Measurements from ENCODE around the gene UNC5B.

UNC5B gene

GRCh38 chr10:71239131-71239915 lies 27.0 kb downstream of the UNC5B start:
- DNase-seq, result no peak

GRCh38 chr10:71239946-71240795 lies 27.8 kb downstream of the UNC5B start:
- DNase-seq, result peak; percentile 63

GRCh38 chr10:71241114-71241829 lies 28.9 kb downstream of the UNC5B start:
- DNase-seq, result no peak

GRCh38 chr10:71241830-71242621 lies 29.7 kb downstream of the UNC5B start:
- DNase-seq, result no peak

- no peak for DNase-seq
Observed at GRCh38 chr10:71242622-71243009, 30.2 kb downstream of the UNC5B start.

DNA sequence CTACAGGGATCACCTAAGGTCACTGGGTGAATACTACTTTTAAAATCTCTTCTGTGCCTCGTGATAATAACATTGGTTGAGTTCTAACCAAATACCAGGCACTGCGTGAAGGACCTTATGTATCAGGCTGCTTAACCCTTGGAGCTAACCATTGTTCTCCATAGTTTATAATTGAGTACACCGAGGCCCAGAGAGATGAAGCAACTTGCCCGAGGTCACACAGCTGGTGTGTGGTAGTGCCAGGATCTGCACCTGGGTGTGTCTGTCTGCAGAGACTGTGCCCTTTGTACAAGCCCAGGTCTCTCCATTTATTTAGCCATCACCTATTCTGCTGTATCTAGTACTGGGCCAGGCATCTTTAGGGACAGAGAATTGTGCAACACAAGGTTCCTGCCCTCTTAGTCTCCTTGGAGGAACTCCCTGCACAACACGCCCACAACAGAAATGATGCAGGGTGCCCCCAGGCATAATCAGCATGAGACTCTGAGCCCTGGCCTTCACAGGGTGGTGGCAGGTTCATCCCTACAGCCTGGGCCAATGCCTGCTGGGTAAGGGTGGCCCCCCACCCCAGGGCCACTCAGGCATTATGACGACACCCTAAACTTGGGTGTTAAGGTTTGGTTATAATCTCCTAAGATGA lies 31.5 kb downstream of the UNC5B start:
- no peak for DNase-seq

- peak; percentile 83 for DNase-seq
Observed at GRCh38 chr10:71244431-71245419, 32.4 kb downstream of the UNC5B start.

DNA sequence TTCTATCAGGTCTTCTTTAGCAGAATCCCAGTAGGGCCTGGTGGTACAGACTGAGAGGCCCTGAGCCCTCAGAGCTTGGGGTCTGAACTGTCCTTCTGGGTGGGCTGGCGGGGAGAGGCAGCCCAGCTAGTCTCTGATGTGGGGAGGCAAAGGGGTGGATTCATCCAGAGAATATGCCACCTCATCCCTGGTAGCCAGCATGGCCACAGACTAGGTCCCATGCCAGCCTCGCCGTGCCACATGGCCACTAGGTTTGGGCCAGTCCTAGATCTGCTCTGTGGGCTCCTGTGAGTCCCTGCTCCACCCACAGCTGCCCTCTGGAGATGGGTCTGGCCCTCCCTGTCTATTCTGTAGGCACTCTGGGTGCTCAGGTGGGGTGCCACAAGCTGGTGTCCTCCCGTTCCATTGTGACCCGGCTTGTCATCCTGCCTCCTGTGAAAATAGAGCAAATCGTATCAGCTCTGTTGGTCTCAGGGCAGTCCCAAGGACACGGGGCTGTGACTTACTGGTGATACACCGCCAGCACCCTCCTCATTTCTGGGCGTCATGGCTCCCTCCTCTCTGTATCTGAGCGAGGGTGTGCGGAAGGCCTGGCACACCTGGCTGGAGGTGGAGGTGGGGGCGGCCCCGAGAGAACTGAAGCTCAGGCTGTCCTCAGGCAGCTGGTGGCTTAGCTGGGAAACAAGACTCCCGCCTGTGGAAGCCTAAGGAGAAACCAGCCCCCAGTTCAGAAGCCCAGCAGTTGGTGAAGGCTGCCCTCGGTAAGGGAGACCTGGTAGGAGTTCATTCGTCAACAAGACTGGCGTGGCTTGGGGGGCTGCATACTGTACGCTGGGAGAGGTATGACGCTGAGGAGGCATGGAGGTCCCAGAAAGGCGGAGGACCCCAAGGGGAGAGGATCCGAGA lies 33.3 kb downstream of the UNC5B start:
- no peak for DNase-seq

DNA sequence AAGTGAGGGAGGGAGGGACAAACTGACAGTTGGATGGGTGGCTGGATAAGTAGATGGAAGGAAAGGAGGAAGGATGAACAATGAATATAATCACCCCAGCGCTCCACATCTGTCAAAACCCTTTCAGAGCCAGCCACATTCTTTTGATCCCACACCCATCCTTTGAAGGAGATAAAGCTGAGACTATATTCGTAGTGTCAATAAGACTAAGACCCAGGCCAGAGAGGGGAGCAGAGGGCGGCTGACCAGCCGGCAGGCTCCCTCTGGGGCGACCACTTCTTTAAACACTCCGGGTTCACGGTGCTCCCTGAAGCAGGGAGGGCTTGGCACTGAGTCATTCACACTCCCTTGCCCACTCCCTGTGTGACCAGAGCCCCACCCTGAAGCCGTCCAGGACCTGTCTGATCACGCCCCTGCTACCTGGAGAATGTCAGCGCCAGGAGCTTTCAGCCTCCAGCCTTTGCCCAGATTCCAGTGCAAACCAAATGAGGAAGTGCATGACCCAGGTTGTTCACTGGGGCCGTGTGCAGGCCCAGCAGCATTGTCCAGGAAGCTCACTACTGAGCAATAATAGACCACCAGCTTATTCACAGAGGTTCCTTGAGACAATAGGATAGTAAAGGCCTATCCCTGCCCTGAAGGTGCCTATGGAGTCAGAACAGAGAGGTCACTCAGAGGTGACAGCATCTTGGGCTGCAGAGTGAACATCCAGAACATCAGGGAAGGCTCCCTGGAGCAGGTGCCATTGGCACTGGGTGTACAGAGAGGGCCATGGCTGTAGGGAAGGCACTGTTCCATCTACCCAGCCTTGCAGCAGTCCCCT lies 34.4 kb downstream of the UNC5B start:
- no peak for DNase-seq

DNA sequence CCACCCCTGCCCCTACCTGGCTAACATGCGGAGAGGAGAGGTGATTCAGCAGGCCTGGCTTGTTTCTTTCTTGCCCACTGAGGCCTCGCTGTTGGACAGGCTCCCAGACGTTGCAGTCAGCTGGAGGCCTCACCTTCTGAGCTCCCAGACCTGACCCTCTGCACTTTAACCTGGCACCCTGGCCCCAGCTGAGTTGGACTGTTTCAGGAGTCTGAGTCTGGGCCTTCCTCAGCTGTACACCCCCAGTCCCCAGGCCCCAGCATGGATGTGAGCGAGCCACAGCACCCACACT lies 35.0 kb downstream of the UNC5B start:
- no peak for DNase-seq

DNA sequence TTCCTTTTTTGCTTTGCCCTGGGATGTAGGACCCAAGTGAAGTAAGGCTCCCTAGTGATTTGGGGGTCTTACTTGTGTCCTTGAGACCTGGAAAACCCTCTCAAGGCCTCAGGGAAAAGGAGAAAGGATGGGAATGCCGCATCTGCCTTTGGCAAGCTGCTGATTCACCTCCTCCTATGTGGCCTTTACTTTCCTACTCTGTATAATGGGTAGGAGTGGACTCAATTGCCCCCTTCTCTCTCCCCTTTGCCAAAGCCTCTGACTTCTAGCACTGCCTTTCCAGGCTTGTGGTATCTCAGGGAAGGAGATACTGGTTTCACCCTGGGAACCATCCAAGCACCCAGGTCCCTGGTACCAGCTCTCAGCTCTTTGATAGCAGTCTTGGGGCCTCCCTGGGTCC lies 35.4 kb downstream of the UNC5B start:
- no peak for DNase-seq

- no peak for DNase-seq
Observed at GRCh38 chr10:71248210-71248609, 35.8 kb downstream of the UNC5B start.

- no peak for DNase-seq
Observed at GRCh38 chr10:71249996-71250395, 37.6 kb downstream of the UNC5B start.

GRCh38 chr10:71250405-71250804 lies 38.0 kb downstream of the UNC5B start:
- DNase-seq, result no peak

- DNase-seq, result no peak
Observed at GRCh38 chr10:71250842-71251241, 38.5 kb downstream of the UNC5B start.

DNA sequence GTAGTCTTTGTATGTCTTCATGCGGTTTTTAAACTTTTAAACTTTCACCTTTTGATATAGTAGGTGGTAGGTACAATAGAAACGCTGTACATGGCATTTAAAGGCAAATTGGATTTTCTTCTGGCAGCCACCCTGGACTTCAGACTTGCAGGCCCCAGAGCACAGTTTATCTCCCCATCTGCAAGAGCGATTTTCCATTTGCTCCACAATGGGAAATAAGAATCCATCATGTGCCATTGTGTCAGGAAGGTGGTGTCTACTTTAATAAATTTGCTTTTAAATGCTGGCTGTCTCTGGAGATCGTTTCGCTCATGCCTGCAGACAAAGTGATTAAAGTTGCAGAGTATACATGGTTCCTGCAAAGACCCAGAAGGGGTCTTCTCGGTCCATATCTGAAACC lies 38.9 kb downstream of the UNC5B start:
- no peak for DNase-seq

- no peak for DNase-seq
Observed at GRCh38 chr10:71252220-71252619, 39.9 kb downstream of the UNC5B start.

GRCh38 chr10:71253981-71254818 lies 41.8 kb downstream of the UNC5B start:
- no peak for DNase-seq

All from right kidney (tissue), 1 donor.